IMR-90 (cell line): ENCODE results near the gene ATXN1. TPM values are rescaled to one million over a fixed set of nuclear protein-coding genes. Genes with fewer than 3 reads are reported as not detected.

Experiments
- ATAC-seq: fragments of 200-7000 bp; cut with Tn5 transposase; 2 replicates; pipeline ENCODE4 v1.9.1; 2020; ENCODE audit warnings: low read depth, mild to moderate bottlenecking, moderate library complexity
- BruUV-seq: library from RNA; stranded (reverse); fragments of 400-500 nt; replicated peaks from 2 replicates; lab custom pipeline; 2021; lab: Mats Ljungman, UMichigan
- CTCF ChIA-PET: fragments of 300-600 bp; formaldehyde crosslinking; extraction: SDS; loops from one replicate; lab custom pipeline; 2021; ENCODE audit warnings: antibody characterized with exemption; lab: Yijun Ruan, JAX
- POLR2A ChIA-PET: fragments of 300-600 bp; sonication (Branson Sonifier 250); formaldehyde crosslinking; loops from one replicate; lab custom pipeline; 2022; ENCODE audit warnings: antibody characterized with exemption; ENCODE audit not compliant: unreplicated experiment; lab: Charles Lee
- DNase-seq: peaks from one replicate; pipeline ENCODE4 v3.0.0; 2013
- H2AFZ ChIP-seq: replicated peaks from 2 replicates; pipeline ENCODE3; 2013; ENCODE audit warnings: low read length, mild to moderate bottlenecking; ENCODE audit not compliant: poor library complexity
- H2AK5ac ChIP-seq: 2 replicates; pipeline ENCODE4 v1.6.1; 2013; ENCODE audit warnings: low read depth, low read length, inconsistent platforms
- H2AK9ac ChIP-seq: replicated peaks from 2 replicates; pipeline ENCODE3; 2013; ENCODE audit warnings: mild to moderate bottlenecking, low read depth, low read length, moderate library complexity; ENCODE audit not compliant: poor library complexity
- H2BK120ac ChIP-seq: 2 replicates; pipeline ENCODE4 v1.6.1; 2013; ENCODE audit warnings: low read depth, low read length, inconsistent platforms
- H2BK15ac ChIP-seq: 3 replicates; pipeline ENCODE4 v1.6.1; 2013; ENCODE audit warnings: low read depth, low read length, inconsistent platforms
- H2BK20ac ChIP-seq: 2 replicates; pipeline ENCODE4 v1.6.1; 2013; ENCODE audit warnings: low read depth, mild to moderate bottlenecking, inconsistent platforms, low read length, moderate library complexity
- H2BK5ac ChIP-seq: 2 replicates; pipeline ENCODE4 v1.6.1; 2013; ENCODE audit warnings: mild to moderate bottlenecking, low read depth, low read length, inconsistent platforms; ENCODE audit not compliant: poor library complexity, severe bottlenecking
- H3K14ac ChIP-seq: replicated peaks from 2 replicates; pipeline ENCODE4 v1.6.1; 2013; ENCODE audit warnings: low read depth, low read length, inconsistent platforms
- H3K18ac ChIP-seq: 2 replicates; pipeline ENCODE4 v1.6.1; 2013; ENCODE audit warnings: low read depth, low read length, control low read depth
- H3K23ac ChIP-seq: 2 replicates; pipeline ENCODE4 v1.6.1; 2013; ENCODE audit warnings: low read depth, low read length, inconsistent platforms
- H3K27ac ChIP-seq: 2 replicates; pipeline ENCODE4 v1.5.1; 2013; ENCODE audit warnings: mild to moderate bottlenecking, control low read depth, low read length; ENCODE audit not compliant: insufficient read depth
- H3K27me3 ChIP-seq: 2 replicates; pipeline ENCODE4 v1.6.1; 2013; ENCODE audit warnings: low read length; ENCODE audit not compliant: control insufficient read depth, insufficient read depth
- H3K36me3 ChIP-seq: 2 replicates; pipeline ENCODE4 v1.6.1; 2013; ENCODE audit warnings: low read length, mixed read lengths; ENCODE audit not compliant: control insufficient read depth, insufficient read depth
- H3K4ac ChIP-seq: 2 replicates; pipeline ENCODE4 v1.6.1; 2013; ENCODE audit warnings: low read depth, low read length, inconsistent platforms
- H3K4me1 ChIP-seq: 2 replicates; pipeline ENCODE4 v1.6.1; 2013; ENCODE audit warnings: low read length, mixed read lengths; ENCODE audit not compliant: control insufficient read depth, insufficient read depth
- H3K4me2 ChIP-seq: 2 replicates; pipeline ENCODE4 v1.6.1; 2013; ENCODE audit warnings: low read depth, mild to moderate bottlenecking, control low read depth, low read length, moderate library complexity
- H3K4me3 ChIP-seq: 2 replicates; pipeline ENCODE4 v1.5.1; 2013; ENCODE audit warnings: low read depth, mild to moderate bottlenecking, control low read depth, low read length, moderate library complexity; ENCODE audit not compliant: insufficient read depth
- H3K56ac ChIP-seq: 2 replicates; pipeline ENCODE4 v1.6.1; 2013; ENCODE audit warnings: low read length, inconsistent platforms; ENCODE audit not compliant: insufficient read depth; ENCODE audit errors: extremely low read depth
- H3K79me1 ChIP-seq, 2 experiments: 2 replicates each; pipeline ENCODE4 v1.6.1; 2013; ENCODE audit warnings: low read length in 2 of 2, inconsistent platforms in 1 of 2, low read depth in 1 of 2
- H3K9ac ChIP-seq: 2 replicates; pipeline ENCODE4 v1.6.1; 2013; ENCODE audit warnings: low read depth, low read length, control low read depth
- H3K9me1 ChIP-seq: 2 replicates; pipeline ENCODE4 v1.6.1; 2013; ENCODE audit warnings: low read length, inconsistent platforms; ENCODE audit not compliant: insufficient read depth
- H3K9me3 ChIP-seq: 2 replicates; pipeline ENCODE4 v1.6.1; 2013; ENCODE audit warnings: low read length; ENCODE audit not compliant: control insufficient read depth, insufficient read depth
- H4K20me1 ChIP-seq: 2 replicates; pipeline ENCODE4 v1.6.1; 2013; ENCODE audit warnings: low read length, inconsistent platforms; ENCODE audit not compliant: insufficient read depth
- H4K5ac ChIP-seq: 2 replicates; pipeline ENCODE4 v1.6.1; 2013; ENCODE audit warnings: mild to moderate bottlenecking, low read depth, low read length, control low read depth
- H4K8ac ChIP-seq, 2 experiments: 2 replicates each; pipeline ENCODE4 v1.6.1; 2013; ENCODE audit warnings: low read depth in 2 of 2, low read length in 2 of 2, control low read depth in 1 of 2, inconsistent platforms in 1 of 2
- H4K91ac ChIP-seq: 2 replicates; pipeline ENCODE4 v1.6.1; 2013; ENCODE audit warnings: low read depth, low read length, inconsistent platforms; ENCODE audit not compliant: insufficient read depth
- BHLHE40 ChIP-seq: fragments of 150-350 bp; IDR thresholded peaks from 2 replicates; pipeline ENCODE4 v1.6.1; 2016; ENCODE audit warnings: mild to moderate bottlenecking, low read depth, low read length
- CEBPB ChIP-seq: IDR thresholded peaks from 2 replicates; pipeline ENCODE4 v1.6.1; 2012; ENCODE audit warnings: low read depth, low read length, improper control_type of control experiment
- CHD1 ChIP-seq: IDR thresholded peaks from 2 replicates; pipeline ENCODE4 v1.6.1; 2012; ENCODE audit warnings: low read depth, low read length, improper control_type of control experiment
- CTCF ChIP-seq: conservative IDR thresholded peaks from 2 replicates; pipeline ENCODE4 v1.5.1; 2012; ENCODE audit warnings: mild to moderate bottlenecking, low read depth, low read length, improper control_type of control experiment
- ELK1 ChIP-seq: fragments of 150-350 bp; IDR thresholded peaks from 2 replicates; pipeline ENCODE4 v1.6.1; 2016; ENCODE audit warnings: low read depth, mild to moderate bottlenecking, low read length, moderate library complexity, borderline replicate concordance
- MAFK ChIP-seq: IDR thresholded peaks from 2 replicates; pipeline ENCODE4 v1.6.1; 2012; ENCODE audit warnings: low read depth, low read length, improper control_type of control experiment
- MAZ ChIP-seq: IDR thresholded peaks from 2 replicates; pipeline ENCODE4 v1.6.1; 2012; ENCODE audit warnings: low read depth, mild to moderate bottlenecking, low read length, improper control_type of control experiment, moderate library complexity, borderline replicate concordance
- MXI1 ChIP-seq: IDR thresholded peaks from 2 replicates; pipeline ENCODE4 v1.6.1; 2012; ENCODE audit warnings: low read depth, mild to moderate bottlenecking, low read length, moderate library complexity, borderline replicate concordance
- NFE2L2 ChIP-seq: fragments of 150-350 bp; IDR thresholded peaks from 2 replicates; pipeline ENCODE4 v1.6.1; 2016; ENCODE audit warnings: low read depth, mild to moderate bottlenecking, low read length
- POLR2A ChIP-seq: IDR thresholded peaks from 2 replicates; pipeline ENCODE4 v1.6.1; 2012; ENCODE audit warnings: mild to moderate bottlenecking, low read depth, low read length
- RAD21 ChIP-seq: IDR thresholded peaks from 2 replicates; pipeline ENCODE4 v1.6.1; 2012; ENCODE audit warnings: low read length, improper control_type of control experiment
- RCOR1 ChIP-seq: IDR thresholded peaks from 2 replicates; pipeline ENCODE4 v1.6.1; 2012; ENCODE audit warnings: mild to moderate bottlenecking, low read length, improper control_type of control experiment; ENCODE audit not compliant: insufficient replicate concordance
- USF2 ChIP-seq: fragments of 150-350 bp; IDR thresholded peaks from 2 replicates; pipeline ENCODE4 v1.6.1; 2017; ENCODE audit warnings: mild to moderate bottlenecking, antibody characterized with exemption, low read length, low read depth
- WGBS, 2 experiments: methylation state at CpG; one replicate each; pipeline versions ENCODE4 v1.1.5 to v1.1.7; 2013; ENCODE audit warnings: missing lambda C conversion rate in 2 of 2; ENCODE audit not compliant: insufficient read length in 1 of 2; ENCODE audit errors: extremely low coverage in 2 of 2; 5-methylcytosine and 5-hydroxymethylcytosine counted together
- dilution Hi-C: fragments of 300-500 bp; cut with HindIII; formaldehyde crosslinking; loops from one replicate; pipeline ENCODE4 v1.14.3; 2018; ENCODE audit warnings: low sequenced_read_pairs; ENCODE audit not compliant: unreplicated experiment
- in situ Hi-C: fragments of 300-500 bp; cut with MboI; formaldehyde crosslinking; loops from 3 replicates; pipeline ENCODE4 v1.14.3; 2019; ENCODE audit warnings: low sequenced_read_pairs, inconsistent platforms, mixed read lengths
- intact Hi-C: fragments of 100-400 bp; cut with micrococcal nuclease; formaldehyde crosslinking; loops from 2 replicates; pipeline ENCODE4 v1.10.0; 2022
- polyA plus RNA-seq, 3 experiments: library from polyadenylated mRNA; depleted of rRNA; stranded (reverse); fragments of >200 nt; gene quantifications; 2 replicates each; pipeline ENCODE4 v1.2.3, GENCODE V29; 2012; ENCODE audit warnings: low replicate concordance in 1 of 3
- total RNA-seq: library from RNA; depleted of rRNA; stranded (reverse); fragments of >200 nt; gene quantifications from 2 replicates; pipeline ENCODE4 v1.2.3, GENCODE V29; 2012

The ATXN1 gene
- total and polyA plus RNA-seq, 2 of the 4 experiments (the other 2 are of a cell fraction) = 7.3 to 11.1 TPM

DNA sequence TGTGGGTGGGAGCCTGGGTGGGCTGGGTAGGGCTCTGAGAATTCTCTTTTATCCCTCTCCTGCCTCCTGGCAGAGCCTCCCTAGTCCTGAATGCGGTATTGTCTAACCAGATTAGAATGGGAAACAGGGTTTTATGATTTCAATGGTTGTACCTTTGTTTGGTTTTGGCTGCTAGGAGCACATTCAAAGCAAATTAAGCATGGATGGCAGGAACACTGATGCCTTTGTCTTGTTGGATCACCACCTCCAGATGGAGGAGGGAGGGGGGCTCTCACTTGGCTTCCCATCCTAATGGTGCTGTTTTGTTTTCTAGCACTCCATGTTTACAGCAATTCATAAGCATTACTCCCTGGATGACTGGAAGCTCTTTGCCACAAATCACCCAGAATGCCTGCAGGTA is 511.3 kb downstream of the ATXN1 start:
- H3K4me1 ChIP-seq = peaks cover 7% of the 10 kb centered on the region; the same call in 1 of the 2 replicates
- H3K36me3 ChIP-seq = no peaks in the 10 kb centered on the region
- in situ Hi-C loops (no loop called here), dilution Hi-C loops (no loop called here), intact Hi-C loops (no loop called here)
- no peaks in the 10 kb centered on the region for H3K27me3 ChIP-seq
- ChIA-PET POLR2A (no interaction called here), CTCF (no interaction called here)
- H4K5ac ChIP-seq = no peak overlapping the region
- no peaks in the 10 kb centered on the region for H4K20me1 ChIP-seq
- no peak overlapping the region for H2BK20ac ChIP-seq
- H2AK9ac ChIP-seq = no peak overlapping the region
- H2AFZ ChIP-seq = no peak overlapping the region
- H3K79me1 ChIP-seq = no peaks in the 10 kb centered on the region
- H3K9me3 ChIP-seq = no peaks in the 10 kb centered on the region
- H2BK5ac ChIP-seq = no peak overlapping the region
- H3K56ac ChIP-seq = no peak overlapping the region
- TF ChIP-seq RCOR1 (no peak), MAFK (no peak), CHD1 (no peak), ELK1 (no peak), USF2 (no peak), POLR2A (no peak), CEBPB (no peak), MAZ (no peak), RAD21 (no peak), MXI1 (no peak), BHLHE40 (no peak), CTCF (no peak), NFE2L2 (no peak)
- no peak for ATAC-seq
- no TSS peak for BruUV-seq
- no peak overlapping the region for H2BK15ac ChIP-seq
- no peak overlapping the region for H4K8ac ChIP-seq
- no peak overlapping the region for H3K4me2 ChIP-seq
- no peak overlapping the region for H3K23ac ChIP-seq
- no peak overlapping the region for H3K14ac ChIP-seq
- no peak overlapping the region for H4K91ac ChIP-seq
- H3K4me3 ChIP-seq = no peak overlapping the region
- H3K4ac ChIP-seq = no peak overlapping the region
- H3K27ac ChIP-seq = no peak overlapping the region
- no peak for DNase-seq
- H2AK5ac ChIP-seq = no peak overlapping the region
- no peak overlapping the region for H2BK120ac ChIP-seq
- no peak overlapping the region for H3K9ac ChIP-seq
- no CpG with 5 or more reads among the region's 1 CpG for WGBS, 2 experiments
- 0 out of 2 replicates have a peak, but pooled peaks cover 1% of the 10 kb centered on the region for H3K9me1 ChIP-seq
- H3K18ac ChIP-seq = no peak overlapping the region
